Endothelial cell of umbilical vein (primary cell): Measurements from ENCODE around the gene ZSWIM4. TPM values are rescaled to one million over a fixed set of nuclear protein-coding genes. Genes with fewer than 3 reads are reported as not detected.

ENCODE experiments used
- BruUV-seq: library from RNA; stranded (reverse); fragments of 400-500 nt; replicated peaks from 2 replicates; lab custom pipeline; 2021; lab: Mats Ljungman, UMichigan
- CTCF ChIA-PET: fragments of 300-600, 350-600 bp; sonication (Branson Sonifier 250); formaldehyde crosslinking; loops from one replicate; lab custom pipeline; 2021; ENCODE audit warnings: antibody characterized with exemption, inconsistent platforms; lab: Charles Lee
- POLR2A ChIA-PET: fragments of 300-600, 350-600 bp; sonication (Branson Sonifier 250); formaldehyde crosslinking; loops from one replicate; lab custom pipeline; 2021; ENCODE audit warnings: antibody characterized with exemption, inconsistent platforms; lab: Charles Lee
- DNase-seq: peaks from one replicate; pipeline ENCODE4 v3.0.0-alpha.2; 2011; ENCODE audit warnings: low read depth, low spot score
- FAIRE-seq: peaks from 2 replicates; lab custom pipeline; 2011; peaks lifted over from hg19 to GRCh38; lab: Jason Lieb, UNC
- H2AFZ ChIP-seq: 2 replicates; pipeline ENCODE4 v1.6.0; 2012; ENCODE audit warnings: low read depth, low read length, control low read depth, inconsistent platforms
- H3K27ac ChIP-seq: 2 replicates; pipeline ENCODE4 v1.5.1; 2011; ENCODE audit warnings: low read depth, mild to moderate bottlenecking, control low read depth, low read length, moderate library complexity; ENCODE audit not compliant: insufficient read depth
- H3K27me3 ChIP-seq, 2 experiments: 2 replicates each; pipeline versions ENCODE4 v1.6.0 to v1.6.1; 2011; ENCODE audit warnings: low read length in 2 of 2, mixed read lengths in 1 of 2; ENCODE audit not compliant: control insufficient read depth in 2 of 2, insufficient read depth in 2 of 2
- H3K36me3 ChIP-seq, 2 experiments: 2 replicates in 1 of 2; 3 replicates in 1 of 2; pipeline ENCODE4 v1.5.1; 2011; ENCODE audit warnings: low read length in 2 of 2, mild to moderate bottlenecking in 1 of 2, moderate library complexity in 1 of 2; ENCODE audit not compliant: control insufficient read depth in 2 of 2, insufficient read depth in 2 of 2; ENCODE audit errors: extremely low read depth in 1 of 2
- H3K4me1 ChIP-seq: 3 replicates; pipeline ENCODE4 v1.5.1; 2011; ENCODE audit warnings: mild to moderate bottlenecking, low read length; ENCODE audit not compliant: control insufficient read depth, insufficient read depth; ENCODE audit errors: extremely low read depth
- H3K4me2 ChIP-seq: 2 replicates; pipeline ENCODE4 v1.6.1; 2011; ENCODE audit warnings: low read length, control low read depth, mixed read lengths; ENCODE audit not compliant: insufficient read depth
- H3K4me3 ChIP-seq, 3 experiments: fragments of 200-600 bp in 1 of 3; sonication (generic), shearing (Covaris generic) in 1 of 3; replicated peaks in 1 of 3; 2 replicates each; pipeline ENCODE4 v1.5.1; 2011 to 2016; ENCODE audit warnings: control low read depth in 3 of 3, low read length in 3 of 3, mild to moderate bottlenecking in 2 of 3, inconsistent platforms in 1 of 3, low read depth in 1 of 3, moderate library complexity in 1 of 3; ENCODE audit not compliant: insufficient read depth in 1 of 3
- H3K79me2 ChIP-seq: 2 replicates; pipeline ENCODE4 v1.6.0; 2012; ENCODE audit warnings: low read length, inconsistent platforms; ENCODE audit not compliant: control insufficient read depth, insufficient read depth
- H3K9ac ChIP-seq: replicated peaks from 2 replicates; pipeline ENCODE3; 2011; ENCODE audit warnings: low read length, control low read depth; ENCODE audit not compliant: insufficient read depth; ENCODE audit errors: extremely low read depth
- H3K9me1 ChIP-seq: replicated peaks from 3 replicates; pipeline ENCODE4 v1.6.0; 2011; ENCODE audit warnings: mild to moderate bottlenecking, low read length; ENCODE audit not compliant: control insufficient read depth, insufficient read depth; ENCODE audit errors: extremely low read depth
- H3K9me3 ChIP-seq: replicated peaks from 2 replicates; pipeline ENCODE4 v1.5.1; 2012; ENCODE audit warnings: low read length, inconsistent platforms; ENCODE audit not compliant: control insufficient read depth, insufficient read depth
- H4K20me1 ChIP-seq: replicated peaks from 2 replicates; pipeline ENCODE3; 2011; ENCODE audit warnings: mild to moderate bottlenecking, low read length; ENCODE audit not compliant: control insufficient read depth, insufficient read depth; ENCODE audit errors: extremely low read depth
- EZH2 ChIP-seq: IDR thresholded peaks from 2 replicates; pipeline ENCODE4 v1.6.1; 2012; ENCODE audit warnings: borderline replicate concordance, low read depth, mild to moderate bottlenecking, moderate library complexity, low read length, inconsistent platforms; ENCODE audit not compliant: severe bottlenecking
- FOS ChIP-seq: IDR thresholded peaks from 2 replicates; pipeline ENCODE4 v1.6.1; 2011; ENCODE audit warnings: mild to moderate bottlenecking, low read length, moderate library complexity, borderline replicate concordance; ENCODE audit not compliant: insufficient read depth
- GATA2 ChIP-seq: IDR thresholded peaks from 2 replicates; pipeline ENCODE4 v1.7.0; 2011; ENCODE audit warnings: low read depth, mild to moderate bottlenecking, moderate library complexity, mixed read lengths, low read length; ENCODE audit not compliant: insufficient read length, insufficient read depth
- JUN ChIP-seq: IDR thresholded peaks from 2 replicates; pipeline ENCODE4 v1.6.1; 2011; ENCODE audit warnings: borderline replicate concordance, low read depth; ENCODE audit not compliant: insufficient read length, insufficient read depth
- MYC ChIP-seq: IDR thresholded peaks from one replicate; pipeline ENCODE4 v1.6.1; 2011; ENCODE audit warnings: mild to moderate bottlenecking, low read depth, low read length
- POLR2A ChIP-seq: IDR thresholded peaks from 2 replicates; pipeline ENCODE4 v1.6.1; 2012; ENCODE audit warnings: low read depth, mild to moderate bottlenecking, control low read depth, low read length
- POLR2AphosphoS5 ChIP-seq: IDR thresholded peaks from 2 replicates; pipeline ENCODE4 v1.6.1; 2012; ENCODE audit warnings: low read depth, mild to moderate bottlenecking, control low read depth, low read length, moderate library complexity; ENCODE audit not compliant: insufficient read depth
- dilution Hi-C: fragments of 300-500 bp; cut with MboI; formaldehyde crosslinking; loops from one replicate; pipeline ENCODE4 v1.15.0; 2019; ENCODE audit warnings: low sequenced_read_pairs; ENCODE audit not compliant: extremely low pct_ligation_motif_present
- intact Hi-C: fragments of 100-400 bp; cut with micrococcal nuclease; formaldehyde crosslinking; loops from one replicate; pipeline ENCODE4 v1.10.0; 2022
- polyA plus RNA-seq, 4 experiments: library from polyadenylated mRNA; depleted of rRNA in 3 of 4; stranded (reverse) in 3 of 4; unstranded in 1 of 4; fragments of >200 nt; gene quantifications; 2 replicates each; pipeline versions ENCODE4 v1.2.1 to v1.2.3, GENCODE V29; 2011 to 2012; ENCODE audit warnings: missing spikeins in 1 of 4
- total RNA-seq: library from RNA; stranded (reverse); gene quantifications from 2 replicates; pipeline ENCODE4 v1.2.3, GENCODE V29; 2021
- TF ChIP-seq, protein P1 (sequence below): IDR thresholded peaks from 2 replicates; pipeline ENCODE4 v1.6.1; 2011; ENCODE audit not compliant: insufficient read depth, insufficient read length
- TF ChIP-seq, protein P2 (sequence below), 2 donors: IDR thresholded peaks; 1 replicate in 1 of 2; 2 replicates in 1 of 2; pipeline ENCODE4 v1.5.1; 2011; ENCODE audit warnings: low read length in 2 of 2, mild to moderate bottlenecking in 2 of 2, moderate library complexity in 2 of 2, control low read depth in 1 of 2, inconsistent platforms in 1 of 2, low read depth in 1 of 2; ENCODE audit not compliant: insufficient read depth in 1 of 2; ENCODE audit errors: extremely low read depth in 1 of 2

Gene ZSWIM4
- total and polyA plus RNA-seq, 2 donors (not counting 3 experiments of a cell fraction or from before 2014, with no cell fraction given), result 12.7 to 26.6 TPM

DNA sequence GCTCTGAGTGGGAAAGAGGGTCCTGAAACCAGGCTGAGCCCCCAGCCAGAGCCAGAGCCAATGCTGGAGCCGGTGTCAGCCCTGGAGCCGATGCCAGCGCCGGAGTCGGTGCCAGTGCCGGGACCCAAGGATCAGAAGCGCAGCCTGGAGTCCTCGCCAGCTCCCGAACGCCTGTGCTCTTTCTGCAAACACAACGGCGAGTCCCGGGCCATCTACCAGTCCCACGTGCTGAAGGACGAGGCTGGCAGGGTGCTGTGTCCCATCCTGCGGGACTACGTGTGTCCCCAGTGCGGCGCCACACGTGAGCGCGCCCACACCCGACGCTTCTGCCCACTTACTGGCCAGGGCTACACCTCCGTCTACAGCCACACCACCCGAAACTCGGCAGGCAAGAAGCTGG, 82.1 kb downstream of the ZSWIM4 start:
- FAIRE-seq (no peak), DNase-seq (no peak)
- no peaks in the 10 kb centered on the region for H3K9me3 ChIP-seq
- H3K9ac ChIP-seq, result no peak overlapping the region
- H2AFZ ChIP-seq, result no peak overlapping the region
- H3K4me3 ChIP-seq, result no peak overlapping the region
- no peak overlapping the region for H3K4me2 ChIP-seq
- H4K20me1 ChIP-seq, result no peaks in the 10 kb centered on the region
- no peak overlapping the region for H3K27ac ChIP-seq
- no TSS peak for BruUV-seq
- peaks cover 5% of the 10 kb centered on the region for H3K4me1 ChIP-seq
- POLR2A ChIA-PET, result no interaction called here
- intact Hi-C loops (no loop called here), dilution Hi-C loops (no loop called here)
- no peaks in the 10 kb centered on the region for H3K27me3 ChIP-seq
- H3K9me1 ChIP-seq, result no peaks in the 10 kb centered on the region
- TF ChIP-seq GATA2 (no peak), FOS (no peak), JUN (no peak), POLR2A (no peak), POLR2AphosphoS5 (no peak), MYC (no peak), EZH2 (no peak)
- TF ChIP-seq, protein P1, sequence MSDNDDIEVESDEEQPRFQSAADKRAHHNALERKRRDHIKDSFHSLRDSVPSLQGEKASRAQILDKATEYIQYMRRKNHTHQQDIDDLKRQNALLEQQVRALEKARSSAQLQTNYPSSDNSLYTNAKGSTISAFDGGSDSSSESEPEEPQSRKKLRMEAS, result no peak
- TF ChIP-seq, protein P2, sequence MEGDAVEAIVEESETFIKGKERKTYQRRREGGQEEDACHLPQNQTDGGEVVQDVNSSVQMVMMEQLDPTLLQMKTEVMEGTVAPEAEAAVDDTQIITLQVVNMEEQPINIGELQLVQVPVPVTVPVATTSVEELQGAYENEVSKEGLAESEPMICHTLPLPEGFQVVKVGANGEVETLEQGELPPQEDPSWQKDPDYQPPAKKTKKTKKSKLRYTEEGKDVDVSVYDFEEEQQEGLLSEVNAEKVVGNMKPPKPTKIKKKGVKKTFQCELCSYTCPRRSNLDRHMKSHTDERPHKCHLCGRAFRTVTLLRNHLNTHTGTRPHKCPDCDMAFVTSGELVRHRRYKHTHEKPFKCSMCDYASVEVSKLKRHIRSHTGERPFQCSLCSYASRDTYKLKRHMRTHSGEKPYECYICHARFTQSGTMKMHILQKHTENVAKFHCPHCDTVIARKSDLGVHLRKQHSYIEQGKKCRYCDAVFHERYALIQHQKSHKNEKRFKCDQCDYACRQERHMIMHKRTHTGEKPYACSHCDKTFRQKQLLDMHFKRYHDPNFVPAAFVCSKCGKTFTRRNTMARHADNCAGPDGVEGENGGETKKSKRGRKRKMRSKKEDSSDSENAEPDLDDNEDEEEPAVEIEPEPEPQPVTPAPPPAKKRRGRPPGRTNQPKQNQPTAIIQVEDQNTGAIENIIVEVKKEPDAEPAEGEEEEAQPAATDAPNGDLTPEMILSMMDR (IDR thresholded peaks at IDR 0.05; ENCODE audit: extremely low read depth in 1 of 2, insufficient read depth in 1 of 2, low read depth in 1 of 2, low read length in 2 of 2), result no peak
- H3K79me2 ChIP-seq, result no peaks in the 10 kb centered on the region
- CTCF ChIA-PET, result interaction anchor here (1.1 to 8.1 kb wide), 5 partner anchors 154 to 260 kb away, joined by 3 to 74 read pairs (median 5); partner anchors contain the start of genes ASF1B, IL27RA and MISP3
- H3K36me3 ChIP-seq, result no peaks in the 10 kb centered on the region
